Measurements from ENCODE around the gene SV2B.

Gene SV2B

GRCh38 chr15:91108421-91108820 lies 8.4 kb downstream of the SV2B start:
- no peak for DNase-seq

GRCh38 chr15:91109885-91110284 lies 9.8 kb downstream of the SV2B start:
- DNase-seq = no peak

- DNase-seq = no peak
These were observed 10.3 kb downstream of the SV2B start for GRCh38 chr15:91110407-91110806.

- no peak for DNase-seq
These were observed 13.0 kb downstream of the SV2B start for GRCh38 chr15:91113030-91113429.

- DNase-seq = no peak
These were observed 14.2 kb downstream of the SV2B start for GRCh38 chr15:91114301-91114700.

- DNase-seq = no peak
These were observed 16.3 kb downstream of the SV2B start for GRCh38 chr15:91116113-91117067.

- DNase-seq = no peak
These were observed 17.3 kb downstream of the SV2B start for GRCh38 chr15:91117375-91117774.

GRCh38 chr15:91118817-91119590 lies 18.9 kb downstream of the SV2B start:
- DNase-seq = no peak

GRCh38 chr15:91122296-91122695 lies 22.2 kb downstream of the SV2B start:
- DNase-seq = no peak

GRCh38 chr15:91124132-91124531 lies 24.1 kb downstream of the SV2B start:
- no peak for DNase-seq

GRCh38 chr15:91125162-91125561 lies 25.1 kb downstream of the SV2B start:
- DNase-seq = no peak

GRCh38 chr15:91126080-91126479 lies 26.0 kb downstream of the SV2B start:
- DNase-seq = no peak

GRCh38 chr15:91127236-91127955 lies 27.3 kb downstream of the SV2B start:
- no peak for DNase-seq

GRCh38 chr15:91128016-91128415 lies 28.0 kb downstream of the SV2B start:
- DNase-seq = no peak

- DNase-seq = no peak
These were observed 29.4 kb downstream of the SV2B start for GRCh38 chr15:91129436-91129835.

GRCh38 chr15:91132079-91132478 lies 32.0 kb downstream of the SV2B start:
- DNase-seq = no peak

GRCh38 chr15:91133511-91133910 lies 33.5 kb downstream of the SV2B start:
- DNase-seq = no peak

GRCh38 chr15:91135201-91136130 lies 35.4 kb downstream of the SV2B start:
- no peak for DNase-seq

- DNase-seq = no peak
These were observed 36.4 kb downstream of the SV2B start for GRCh38 chr15:91136386-91136923.

- DNase-seq = no peak
These were observed 40.5 kb downstream of the SV2B start for GRCh38 chr15:91140601-91141000.

GRCh38 chr15:91141097-91141496 lies 41.0 kb downstream of the SV2B start:
- DNase-seq = no peak

Data from GF-D8 (cell line).